SK-N-MC (cell line): Measurements from ENCODE around the gene OSBP.

ENCODE experiments used
- EZH2 ChIP-seq: fragments of 200-600 bp; sonication (generic); IDR thresholded peaks from one replicate; pipeline ENCODE4 v1.6.1; 2017; ENCODE audit warnings: antibody characterized with exemption
- POLR2AphosphoS5 ChIP-seq: IDR thresholded peaks from 2 replicates; pipeline ENCODE4 v1.6.1; 2012; ENCODE audit warnings: mild to moderate bottlenecking, low read depth, low read length, borderline replicate concordance

GRCh38 chr11:59617876-59618275 lies 2.3 kb upstream of the OSBP start:
- TF ChIP-seq POLR2AphosphoS5 (no peak), EZH2 (no peak)
